AG09309 (cell line): ENCODE results near the gene C17orf75.

Experiments used
- DNase-seq: peaks from one replicate; pipeline ENCODE4 v3.0.0-alpha.2; 2010; ENCODE audit warnings: low read depth
- H3K4me3 ChIP-seq: 2 replicates; pipeline ENCODE4 v1.5.1; 2011; ENCODE audit warnings: mild to moderate bottlenecking, low read depth, low read length, moderate library complexity; ENCODE audit not compliant: control insufficient read depth
- TF ChIP-seq, protein P1 (sequence below): IDR thresholded peaks from 2 replicates; pipeline ENCODE4 v1.5.1; 2011; ENCODE audit warnings: mild to moderate bottlenecking, low read depth, low read length, inconsistent platforms; ENCODE audit not compliant: insufficient read depth, control insufficient read depth; ENCODE audit errors: missing control alignments

C17orf75 gene

DNA sequence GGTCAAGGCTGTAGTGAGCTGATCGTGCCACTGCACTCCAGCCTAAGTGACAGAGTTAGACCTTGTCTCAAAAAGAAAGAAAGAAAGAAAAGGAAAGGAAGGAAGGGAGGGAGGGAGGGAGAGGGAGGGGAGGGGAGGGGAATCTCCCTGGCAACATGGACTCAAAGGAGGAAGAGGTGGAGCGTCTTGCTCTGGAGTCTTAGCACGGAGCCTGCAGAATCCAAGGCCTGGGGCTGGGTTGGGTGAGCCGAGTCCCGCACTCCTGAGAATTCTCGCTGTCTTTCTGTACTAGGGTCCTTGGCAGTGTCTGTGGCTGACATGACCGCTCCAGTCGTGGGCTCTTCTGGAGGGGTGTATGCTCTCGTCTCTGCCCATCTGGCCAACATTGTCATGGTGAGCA, 36.9 kb downstream of the C17orf75 start:
- TF ChIP-seq, protein P1, sequence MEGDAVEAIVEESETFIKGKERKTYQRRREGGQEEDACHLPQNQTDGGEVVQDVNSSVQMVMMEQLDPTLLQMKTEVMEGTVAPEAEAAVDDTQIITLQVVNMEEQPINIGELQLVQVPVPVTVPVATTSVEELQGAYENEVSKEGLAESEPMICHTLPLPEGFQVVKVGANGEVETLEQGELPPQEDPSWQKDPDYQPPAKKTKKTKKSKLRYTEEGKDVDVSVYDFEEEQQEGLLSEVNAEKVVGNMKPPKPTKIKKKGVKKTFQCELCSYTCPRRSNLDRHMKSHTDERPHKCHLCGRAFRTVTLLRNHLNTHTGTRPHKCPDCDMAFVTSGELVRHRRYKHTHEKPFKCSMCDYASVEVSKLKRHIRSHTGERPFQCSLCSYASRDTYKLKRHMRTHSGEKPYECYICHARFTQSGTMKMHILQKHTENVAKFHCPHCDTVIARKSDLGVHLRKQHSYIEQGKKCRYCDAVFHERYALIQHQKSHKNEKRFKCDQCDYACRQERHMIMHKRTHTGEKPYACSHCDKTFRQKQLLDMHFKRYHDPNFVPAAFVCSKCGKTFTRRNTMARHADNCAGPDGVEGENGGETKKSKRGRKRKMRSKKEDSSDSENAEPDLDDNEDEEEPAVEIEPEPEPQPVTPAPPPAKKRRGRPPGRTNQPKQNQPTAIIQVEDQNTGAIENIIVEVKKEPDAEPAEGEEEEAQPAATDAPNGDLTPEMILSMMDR, result no peak
- H3K4me3 ChIP-seq, result no peak overlapping the region
- DNase-seq, result no peak

DNA sequence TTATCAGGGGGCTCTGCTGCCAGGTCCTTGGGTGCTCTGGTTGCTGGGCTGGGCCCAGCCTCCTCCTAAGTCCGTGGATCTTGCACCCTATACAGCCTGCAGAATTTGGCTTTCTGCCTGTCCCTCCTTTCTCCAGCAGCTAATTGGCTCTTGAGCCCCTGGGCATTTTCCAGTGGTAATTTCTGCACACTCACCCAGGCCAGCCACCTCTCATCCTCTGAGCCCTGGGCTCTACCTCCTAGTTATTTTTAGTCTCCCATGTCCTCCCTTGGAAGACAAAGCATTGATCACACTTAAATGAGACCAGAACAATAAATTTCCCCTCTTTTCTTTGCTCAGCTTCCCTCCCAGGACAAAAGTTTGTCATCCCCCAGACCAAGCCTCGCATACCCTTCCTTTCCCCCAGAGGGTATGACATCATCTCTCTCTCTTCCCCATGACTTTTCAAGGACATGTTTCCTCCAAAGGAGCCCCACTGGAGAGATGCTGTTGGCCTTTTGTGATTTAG, 38.1 kb downstream of the C17orf75 start:
- TF ChIP-seq, protein P1, result no peak
- DNase-seq, result no peak

DNA sequence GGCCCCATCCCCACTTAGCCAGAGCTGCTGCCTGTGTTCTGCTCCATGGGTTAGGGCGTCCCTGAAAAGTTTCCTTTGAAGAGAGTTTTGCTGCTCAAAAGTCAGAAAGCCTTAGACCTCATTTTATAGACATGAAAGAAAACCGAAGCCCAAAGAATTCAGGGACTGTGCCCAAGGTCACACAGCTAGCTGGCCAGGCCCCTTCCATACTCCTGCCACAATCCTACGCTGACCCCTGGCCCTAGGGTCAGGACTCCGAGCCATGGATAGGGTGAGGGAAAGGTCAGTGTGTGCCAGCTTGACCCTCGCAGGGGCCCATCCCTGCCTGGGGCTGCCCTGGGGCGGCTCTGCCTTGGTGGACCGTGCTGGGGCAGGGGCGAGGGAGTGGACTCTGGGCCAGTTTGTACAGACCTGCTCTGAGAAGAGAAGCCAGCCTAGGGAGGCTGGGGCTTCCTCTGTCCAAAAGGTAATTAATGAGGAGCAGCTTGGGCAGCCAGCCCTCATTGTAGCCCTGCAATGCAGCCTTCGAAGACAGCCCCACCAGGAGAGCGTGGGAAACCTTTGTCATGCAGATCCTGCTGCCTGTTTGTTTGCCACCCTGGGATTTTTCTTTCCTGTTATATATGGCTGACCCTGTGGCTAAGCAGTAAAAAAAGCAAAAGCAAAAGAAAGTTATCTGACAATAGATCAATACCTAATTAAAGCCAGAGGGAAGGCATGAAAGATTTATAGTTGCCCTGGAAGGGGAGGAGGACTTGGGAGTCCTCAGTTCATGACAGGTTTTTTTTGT, 38.9 kb downstream of the C17orf75 start:
- TF ChIP-seq, protein P1, result no peak
- H3K4me3 ChIP-seq, result no peak overlapping the region
- DNase-seq, result no peak

More for the DNA sequence above, 38.1 kb downstream of the C17orf75 start:
- no peak overlapping the region for H3K4me3 ChIP-seq

DNA sequence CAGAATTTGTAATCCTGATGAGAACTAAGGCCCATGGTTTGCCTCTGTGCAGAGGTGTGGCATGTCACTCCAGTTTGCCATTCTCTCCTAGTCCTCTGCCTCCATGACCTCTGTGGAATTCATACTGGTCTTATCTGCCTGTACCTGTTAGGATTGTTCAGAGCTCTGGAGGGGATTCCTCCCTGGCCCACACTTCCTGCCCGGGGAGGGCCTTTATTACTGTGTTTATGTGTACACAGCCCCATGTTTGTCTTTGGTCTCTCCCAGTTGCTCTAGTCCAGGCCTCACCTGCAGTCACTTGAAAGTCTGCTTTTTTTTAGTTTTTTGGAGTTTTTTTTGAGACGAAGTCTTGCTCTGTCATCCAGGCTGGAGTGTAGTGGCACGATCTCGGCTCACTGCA, 39.9 kb downstream of the C17orf75 start:
- TF ChIP-seq, protein P1, result no peak
- no peak for DNase-seq
- no peak overlapping the region for H3K4me3 ChIP-seq

DNA sequence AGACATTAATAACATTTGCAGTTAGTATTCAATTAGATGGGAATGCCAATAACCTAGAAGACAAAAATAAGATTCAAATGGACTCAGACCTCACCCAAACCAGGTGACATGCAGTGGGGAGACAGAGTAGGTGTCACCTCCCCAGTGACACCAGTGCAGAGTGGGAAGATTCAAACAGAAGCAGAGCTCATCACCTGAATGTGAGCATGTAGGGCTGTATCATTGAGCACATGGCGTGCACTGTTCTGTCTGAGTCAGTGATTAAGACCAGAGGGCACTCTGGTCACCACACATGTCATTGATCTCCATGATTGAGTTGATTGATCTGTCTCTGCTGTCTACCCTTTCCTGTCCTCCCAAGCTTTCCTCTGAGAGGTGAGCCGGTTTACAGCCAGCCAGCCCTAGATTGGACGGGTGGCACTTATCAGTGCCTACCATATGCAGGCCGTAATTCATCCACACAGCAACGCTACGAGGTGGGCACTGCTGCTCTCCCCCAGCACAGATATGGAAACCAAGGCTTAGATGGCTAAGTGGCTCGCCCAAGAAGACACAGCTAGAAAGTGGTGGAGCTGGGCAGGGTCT, 42.3 kb downstream of the C17orf75 start:
- TF ChIP-seq, protein P1, result no peak
- DNase-seq, result no peak
- H3K4me3 ChIP-seq, result no peak overlapping the region

DNA sequence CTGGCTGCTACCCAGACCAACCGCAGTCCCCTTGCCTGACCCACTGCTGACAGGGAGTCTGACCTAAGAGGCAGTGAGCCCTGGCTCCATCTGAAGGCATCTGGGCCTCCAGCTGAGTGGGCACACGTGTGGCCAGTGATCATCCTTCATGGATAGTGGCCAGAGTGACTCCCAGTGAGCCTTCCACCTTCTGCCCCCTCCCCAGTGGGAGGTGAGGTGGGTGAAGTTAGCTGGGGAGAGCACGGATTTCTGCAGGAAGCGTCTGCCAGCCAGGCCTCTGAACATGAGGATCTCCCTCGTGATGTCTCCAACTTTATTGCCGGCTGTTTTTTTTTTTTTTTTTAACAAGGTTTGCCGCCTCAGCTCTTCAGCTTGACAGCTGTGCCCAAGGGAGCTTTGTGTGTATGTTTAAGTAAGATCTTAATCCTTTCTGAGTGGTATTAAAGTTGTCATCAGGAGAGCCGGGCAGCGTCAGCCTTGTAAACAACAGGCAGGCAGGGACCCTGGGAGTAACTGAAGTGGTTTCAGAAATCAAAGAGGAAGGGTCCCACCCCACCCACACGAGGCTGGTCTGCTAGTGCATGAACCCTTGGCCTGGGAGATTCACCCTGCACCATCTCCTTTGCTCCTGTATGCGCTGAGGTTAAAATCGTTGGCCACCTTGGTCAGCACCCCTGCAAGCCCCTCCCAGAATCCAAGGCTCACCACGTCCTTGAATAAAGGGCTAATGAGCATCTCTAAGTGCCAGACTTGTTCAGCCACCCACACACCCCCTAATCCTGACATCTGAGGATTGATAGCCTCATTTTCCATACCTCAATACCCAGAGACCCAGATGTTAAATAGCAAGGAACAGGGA, 43.0 kb downstream of the C17orf75 start:
- H3K4me3 ChIP-seq, result no peak overlapping the region
- no peak for DNase-seq
- TF ChIP-seq, protein P1, result no peak
